ENCODE data around the gene IZUMO2. TPM values are rescaled to one million over a fixed set of nuclear protein-coding genes. Genes with fewer than 3 reads are reported as not detected.

Gene IZUMO2
- total RNA-seq (2021; fragmentation: NEBNext Ultra II Directional; extraction: Animal tissue kit (Norgen Biotek cat#: 25700)), result not detected
- long read RNA-seq, result 0 reads

- no peak within 1 kb of the TSS for H3K4me3 Mint-ChIP-seq
- no peaks in the 10 kb centered on the region for H3K36me3 Mint-ChIP-seq (ENCODE audit: low read depth)
- H3K9me3 Mint-ChIP-seq, result peaks cover 8% of the 10 kb centered on the region; the same call in 1 of the 2 replicates
- no peaks in the 10 kb centered on the region for H3K4me1 Mint-ChIP-seq (ENCODE audit: low read depth)
- no peak for TF ChIP-seq CTCF (IDR thresholded peaks at IDR 0.05)
- no peak within 1 kb of the TSS for H3K27ac Mint-ChIP-seq
- no peak for DNase-seq
- peaks cover 8% of the 10 kb centered on the region for H3K27me3 Mint-ChIP-seq (ENCODE audit: insufficient read depth)
These were observed at the start of gene IZUMO2 for GRCh38 chr19:50162988-50163387. IZUMO2 (minus strand) TSS chr19:50163281; CDS start chr19:50163194, 87 bp downstream.

GRCh38 chr19:50210425-50210824 lies 47.3 kb upstream of the IZUMO2 start:
- no peak for DNase-seq
- Mint-ChIP-seq H3K27ac (no peak overlapping the region), H3K36me3 (ENCODE audit: low read depth) (no peaks in the 10 kb centered on the region), H3K4me3 (no peak overlapping the region), H3K4me1 (ENCODE audit: low read depth) (no peaks in the 10 kb centered on the region), H3K9me3 (peaks cover 14% of the 10 kb centered on the region; the same call in 1 of the 2 replicates), H3K27me3 (ENCODE audit: insufficient read depth) (peaks cover 8% of the 10 kb centered on the region)
- no peak for TF ChIP-seq CTCF (IDR thresholded peaks at IDR 0.05)

DNA sequence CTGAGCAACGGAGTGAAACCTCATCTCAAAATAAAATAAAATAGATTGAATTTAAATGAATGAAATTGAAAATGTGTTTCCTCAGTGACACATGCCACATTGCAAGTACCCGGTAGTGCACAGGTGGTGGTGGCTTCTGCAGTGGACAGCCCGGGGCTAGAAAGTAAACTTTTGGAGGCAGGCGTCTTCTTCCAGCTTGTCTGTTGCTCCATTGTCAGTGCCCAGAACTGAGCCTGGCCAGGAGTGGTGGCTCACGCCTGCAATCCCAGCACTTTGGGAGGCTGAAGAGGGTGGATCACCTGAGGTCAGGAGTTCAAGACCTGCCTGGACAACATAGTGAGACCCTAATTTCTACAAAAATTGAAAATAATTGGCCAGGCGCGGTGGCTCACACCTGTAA lies 46.0 kb upstream of the IZUMO2 start:
- Mint-ChIP-seq H3K27me3 (ENCODE audit: insufficient read depth) (peaks cover 8% of the 10 kb centered on the region), H3K4me3 (no peak overlapping the region), H3K27ac (no peak overlapping the region), H3K36me3 (ENCODE audit: low read depth) (no peaks in the 10 kb centered on the region), H3K4me1 (ENCODE audit: low read depth) (no peaks in the 10 kb centered on the region), H3K9me3 (peaks cover 14% of the 10 kb centered on the region; the same call in 1 of the 2 replicates)
- TF ChIP-seq CTCF (IDR thresholded peaks at IDR 0.05), result no peak
- DNase-seq, result no peak

GRCh38 chr19:50207730-50208129 lies 44.6 kb upstream of the IZUMO2 start:
- H3K4me3 Mint-ChIP-seq, result no peak overlapping the region
- TF ChIP-seq CTCF (IDR thresholded peaks at IDR 0.05), result no peak
- H3K9me3 Mint-ChIP-seq, result peaks cover 14% of the 10 kb centered on the region; the same call in 1 of the 2 replicates
- no peaks in the 10 kb centered on the region for H3K36me3 Mint-ChIP-seq (ENCODE audit: low read depth)
- H3K4me1 Mint-ChIP-seq (ENCODE audit: low read depth), result no peaks in the 10 kb centered on the region
- H3K27ac Mint-ChIP-seq, result no peak overlapping the region
- peaks cover 10% of the 10 kb centered on the region for H3K27me3 Mint-ChIP-seq (ENCODE audit: insufficient read depth)
- DNase-seq, result no peak

GRCh38 chr19:50206191-50206590 lies 43.1 kb upstream of the IZUMO2 start:
- Mint-ChIP-seq H3K4me3 (no peak overlapping the region), H3K36me3 (ENCODE audit: low read depth) (no peaks in the 10 kb centered on the region), H3K4me1 (ENCODE audit: low read depth) (no peaks in the 10 kb centered on the region), H3K27ac (no peak overlapping the region), H3K9me3 (peaks cover 4% of the 10 kb centered on the region; the same call in 1 of the 2 replicates), H3K27me3 (ENCODE audit: insufficient read depth) (peaks cover 10% of the 10 kb centered on the region)
- no peak for TF ChIP-seq CTCF (IDR thresholded peaks at IDR 0.05)
- DNase-seq, result no peak

Data from HFFc6 (cell line).